ENCODE results near the gene TRIM43B.
"Not testable (repeated sequence)": the region's sequence is repeated elsewhere in the genome, so short reads cannot be mapped to it uniquely, and the experiment has no call there.

DNA sequence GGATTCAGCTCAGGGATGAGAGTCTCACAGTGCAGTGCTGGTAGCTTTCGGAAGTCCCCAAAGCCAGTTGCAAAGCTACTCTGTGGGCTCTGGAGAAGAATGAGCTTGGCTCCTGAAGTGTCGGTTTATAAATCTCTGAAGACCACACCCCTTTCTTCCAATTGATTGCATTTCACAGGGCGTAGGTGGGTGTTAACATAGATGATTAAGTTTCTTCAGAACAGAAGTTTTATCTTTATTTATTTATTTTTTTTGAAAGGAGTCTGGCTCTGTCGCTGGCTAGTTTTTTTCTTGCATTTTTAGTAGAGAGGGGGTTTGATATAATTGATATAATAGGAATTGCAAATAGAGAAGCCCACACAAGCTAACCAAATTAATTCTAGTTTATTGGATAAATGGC is at the start of gene TRIM43B:
- TF ChIP-seq, protein P1, sequence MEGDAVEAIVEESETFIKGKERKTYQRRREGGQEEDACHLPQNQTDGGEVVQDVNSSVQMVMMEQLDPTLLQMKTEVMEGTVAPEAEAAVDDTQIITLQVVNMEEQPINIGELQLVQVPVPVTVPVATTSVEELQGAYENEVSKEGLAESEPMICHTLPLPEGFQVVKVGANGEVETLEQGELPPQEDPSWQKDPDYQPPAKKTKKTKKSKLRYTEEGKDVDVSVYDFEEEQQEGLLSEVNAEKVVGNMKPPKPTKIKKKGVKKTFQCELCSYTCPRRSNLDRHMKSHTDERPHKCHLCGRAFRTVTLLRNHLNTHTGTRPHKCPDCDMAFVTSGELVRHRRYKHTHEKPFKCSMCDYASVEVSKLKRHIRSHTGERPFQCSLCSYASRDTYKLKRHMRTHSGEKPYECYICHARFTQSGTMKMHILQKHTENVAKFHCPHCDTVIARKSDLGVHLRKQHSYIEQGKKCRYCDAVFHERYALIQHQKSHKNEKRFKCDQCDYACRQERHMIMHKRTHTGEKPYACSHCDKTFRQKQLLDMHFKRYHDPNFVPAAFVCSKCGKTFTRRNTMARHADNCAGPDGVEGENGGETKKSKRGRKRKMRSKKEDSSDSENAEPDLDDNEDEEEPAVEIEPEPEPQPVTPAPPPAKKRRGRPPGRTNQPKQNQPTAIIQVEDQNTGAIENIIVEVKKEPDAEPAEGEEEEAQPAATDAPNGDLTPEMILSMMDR (conservative IDR thresholded peaks at IDR 0.05; ENCODE audit: low read length) = not testable (repeated sequence)
- TF ChIP-seq EZH2phosphoT487 (IDR thresholded peaks at IDR 0.05; ENCODE audit: borderline replicate concordance, low read depth, low read length) = not testable (repeated sequence)

Data from OCI-LY7 (cell line).